Right lobe of liver (tissue), 4 donors: ENCODE results near the gene RAB14.

ENCODE experiments used
- CTCF ChIP-seq, 4 donors: fragments of 200-600 bp in 3 of 4; fragments of 450-650 bp in 1 of 4; IDR thresholded peaks; one replicate each; pipeline versions ENCODE4 v1.5.1 to v1.8.0; 2016 to 2022; ENCODE audit warnings: antibody characterized with exemption in 4 of 4, mild to moderate bottlenecking in 2 of 4
- POLR2A ChIP-seq: fragments of 450-650 bp; IDR thresholded peaks from one replicate; pipeline ENCODE4 v1.6.1; 2017; ENCODE audit warnings: antibody characterized with exemption, mild to moderate bottlenecking
- donor health status: DM: no; HTN: no; CAD: no.
- donor health status: DM: no; HTN: no; CAD: no.
- donor health status: DM: no; HTN: yes; CAD: no.

- no peak for TF ChIP-seq CTCF (IDR thresholded peaks at IDR 0.05)
- TF ChIP-seq POLR2A: no peak
These were observed 16.1 kb upstream of the RAB14 start for GRCh38 chr9:121217609-121218292.
